ENCODE data around the gene PCSK6. TPM values are rescaled to one million over a fixed set of nuclear protein-coding genes. Genes with fewer than 3 reads are reported as not detected.

The PCSK6 gene
- total RNA-seq, 1 experiment from 2014 or later: 10.6 TPM

DNA sequence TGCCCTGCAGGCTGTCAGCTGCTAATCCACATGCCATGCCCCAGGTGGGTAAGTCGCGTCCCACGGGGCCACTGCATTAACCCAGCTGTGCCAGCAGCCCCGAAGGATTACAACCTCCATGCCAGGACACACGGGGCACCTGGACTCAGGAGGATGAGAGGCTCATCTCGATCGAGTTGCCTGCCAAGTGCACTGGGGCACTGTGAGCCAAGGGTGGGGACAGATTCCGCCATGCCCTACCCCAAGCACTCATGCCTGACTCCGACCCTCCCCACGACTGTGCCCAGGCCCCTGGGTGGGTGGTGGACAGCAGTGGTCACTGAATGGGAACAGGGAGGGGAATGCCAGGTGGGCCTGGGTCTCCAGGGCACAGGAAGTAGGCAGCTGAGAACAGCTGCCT lies 173.8 kb downstream of the PCSK6 start:
- no TSS peak for BruUV-seq (replicated peaks)
- intact Hi-C loops (cut with micrococcal nuclease; ENCODE audit: unreplicated experiment) (no loop called here), in situ Hi-C loops (cut with HindIII; ENCODE audit: low pct_unique_long_range_greater_than_20kb, low sequenced_read_pairs) (no loop called here)
- no peak overlapping the region for H3K27ac ChIP-seq (ENCODE audit: low read length)
- H3K4me1 ChIP-seq (ENCODE audit: control insufficient read depth, insufficient read depth, low read length): no peaks in the 10 kb centered on the region
- ChIA-PET POLR2A (no interaction called here), CTCF (no interaction called here)
- DNase-seq (ENCODE audit: low read depth, low spot score) (no peak), ATAC-seq (no peak)
- H3K9me3 ChIP-seq (ENCODE audit: control insufficient read depth, insufficient read depth, low read depth, low read length): no peaks in the 10 kb centered on the region
- H3K36me3 ChIP-seq (ENCODE audit: control insufficient read depth, insufficient read depth, low read length): no peaks in the 10 kb centered on the region
- H3K27me3 ChIP-seq (ENCODE audit: control insufficient read depth, insufficient read depth, low read length): no peaks in the 10 kb centered on the region
- no peak overlapping the region for H3K4me3 ChIP-seq (ENCODE audit: low read depth in 2 of 2, low read length in 2 of 2)
- TF ChIP-seq, protein P1, sequence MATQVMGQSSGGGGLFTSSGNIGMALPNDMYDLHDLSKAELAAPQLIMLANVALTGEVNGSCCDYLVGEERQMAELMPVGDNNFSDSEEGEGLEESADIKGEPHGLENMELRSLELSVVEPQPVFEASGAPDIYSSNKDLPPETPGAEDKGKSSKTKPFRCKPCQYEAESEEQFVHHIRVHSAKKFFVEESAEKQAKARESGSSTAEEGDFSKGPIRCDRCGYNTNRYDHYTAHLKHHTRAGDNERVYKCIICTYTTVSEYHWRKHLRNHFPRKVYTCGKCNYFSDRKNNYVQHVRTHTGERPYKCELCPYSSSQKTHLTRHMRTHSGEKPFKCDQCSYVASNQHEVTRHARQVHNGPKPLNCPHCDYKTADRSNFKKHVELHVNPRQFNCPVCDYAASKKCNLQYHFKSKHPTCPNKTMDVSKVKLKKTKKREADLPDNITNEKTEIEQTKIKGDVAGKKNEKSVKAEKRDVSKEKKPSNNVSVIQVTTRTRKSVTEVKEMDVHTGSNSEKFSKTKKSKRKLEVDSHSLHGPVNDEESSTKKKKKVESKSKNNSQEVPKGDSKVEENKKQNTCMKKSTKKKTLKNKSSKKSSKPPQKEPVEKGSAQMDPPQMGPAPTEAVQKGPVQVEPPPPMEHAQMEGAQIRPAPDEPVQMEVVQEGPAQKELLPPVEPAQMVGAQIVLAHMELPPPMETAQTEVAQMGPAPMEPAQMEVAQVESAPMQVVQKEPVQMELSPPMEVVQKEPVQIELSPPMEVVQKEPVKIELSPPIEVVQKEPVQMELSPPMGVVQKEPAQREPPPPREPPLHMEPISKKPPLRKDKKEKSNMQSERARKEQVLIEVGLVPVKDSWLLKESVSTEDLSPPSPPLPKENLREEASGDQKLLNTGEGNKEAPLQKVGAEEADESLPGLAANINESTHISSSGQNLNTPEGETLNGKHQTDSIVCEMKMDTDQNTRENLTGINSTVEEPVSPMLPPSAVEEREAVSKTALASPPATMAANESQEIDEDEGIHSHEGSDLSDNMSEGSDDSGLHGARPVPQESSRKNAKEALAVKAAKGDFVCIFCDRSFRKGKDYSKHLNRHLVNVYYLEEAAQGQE (IDR thresholded peaks at IDR 0.05; ENCODE audit: insufficient read depth in 1 of 2, low read depth in 2 of 2, low read length in 1 of 2): no peak
- TF ChIP-seq POLR2AphosphoS5 (IDR thresholded peaks at IDR 0.05; ENCODE audit: low read depth, low read length) (no peak), TCF7L2 (IDR thresholded peaks at IDR 0.05; ENCODE audit: low read depth, low read length) (no peak), SIN3A (IDR thresholded peaks at IDR 0.05; ENCODE audit: borderline replicate concordance, insufficient read depth, low read depth, low read length) (no peak)
- TF ChIP-seq, protein P2, sequence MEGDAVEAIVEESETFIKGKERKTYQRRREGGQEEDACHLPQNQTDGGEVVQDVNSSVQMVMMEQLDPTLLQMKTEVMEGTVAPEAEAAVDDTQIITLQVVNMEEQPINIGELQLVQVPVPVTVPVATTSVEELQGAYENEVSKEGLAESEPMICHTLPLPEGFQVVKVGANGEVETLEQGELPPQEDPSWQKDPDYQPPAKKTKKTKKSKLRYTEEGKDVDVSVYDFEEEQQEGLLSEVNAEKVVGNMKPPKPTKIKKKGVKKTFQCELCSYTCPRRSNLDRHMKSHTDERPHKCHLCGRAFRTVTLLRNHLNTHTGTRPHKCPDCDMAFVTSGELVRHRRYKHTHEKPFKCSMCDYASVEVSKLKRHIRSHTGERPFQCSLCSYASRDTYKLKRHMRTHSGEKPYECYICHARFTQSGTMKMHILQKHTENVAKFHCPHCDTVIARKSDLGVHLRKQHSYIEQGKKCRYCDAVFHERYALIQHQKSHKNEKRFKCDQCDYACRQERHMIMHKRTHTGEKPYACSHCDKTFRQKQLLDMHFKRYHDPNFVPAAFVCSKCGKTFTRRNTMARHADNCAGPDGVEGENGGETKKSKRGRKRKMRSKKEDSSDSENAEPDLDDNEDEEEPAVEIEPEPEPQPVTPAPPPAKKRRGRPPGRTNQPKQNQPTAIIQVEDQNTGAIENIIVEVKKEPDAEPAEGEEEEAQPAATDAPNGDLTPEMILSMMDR (IDR thresholded peaks at IDR 0.05): no peak

DNA sequence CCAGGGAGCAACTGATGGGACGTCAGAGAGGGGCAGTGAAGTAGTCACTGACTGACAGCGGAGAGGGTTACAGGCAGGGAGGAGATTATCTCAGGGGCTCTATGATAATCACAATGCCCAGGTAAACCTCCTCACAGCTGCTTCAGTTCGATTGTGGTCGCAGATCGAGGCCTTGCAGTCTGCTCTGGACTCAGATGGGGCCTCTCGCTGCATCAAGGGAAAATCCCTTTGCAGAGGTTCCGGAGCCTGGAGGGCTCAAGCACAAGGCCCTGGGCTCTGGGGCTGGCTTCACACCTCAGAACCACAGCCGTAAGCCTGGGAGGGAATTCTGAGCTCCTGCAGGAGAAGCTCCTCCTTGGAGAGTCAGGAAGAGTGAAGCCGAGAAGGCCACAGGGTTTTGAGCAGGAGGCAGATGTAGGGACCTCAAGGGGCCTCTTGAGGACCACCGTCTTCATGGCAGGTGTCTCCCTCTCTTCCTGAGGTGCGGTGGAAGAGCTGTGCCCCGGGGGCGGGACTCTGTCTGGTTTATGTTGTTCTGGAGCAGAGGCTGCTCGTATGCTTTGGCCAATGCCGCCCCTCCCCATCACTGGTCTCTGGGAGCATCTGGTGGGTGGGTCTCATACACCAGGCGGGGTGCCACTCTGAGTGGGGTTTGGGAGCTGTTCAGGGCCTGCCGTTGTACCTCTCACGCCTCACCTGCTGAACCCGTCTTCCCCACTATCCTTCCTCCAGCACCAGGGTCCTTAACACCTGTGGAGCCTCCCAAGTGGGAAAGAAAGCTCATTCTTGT lies 175.0 kb downstream of the PCSK6 start:
- POLR2A ChIA-PET: no interaction called here
- no peaks in the 10 kb centered on the region for H3K9me3 ChIP-seq (ENCODE audit: control insufficient read depth, insufficient read depth, low read depth, low read length)
- intact Hi-C loops (cut with micrococcal nuclease; ENCODE audit: unreplicated experiment): no loop called here
- TF ChIP-seq, protein P2 (IDR thresholded peaks at IDR 0.05): no peak
- TF ChIP-seq, protein P1 (IDR thresholded peaks at IDR 0.05; ENCODE audit: insufficient read depth in 1 of 2, low read depth in 2 of 2, low read length in 1 of 2): no peak
- TF ChIP-seq POLR2AphosphoS5 (IDR thresholded peaks at IDR 0.05; ENCODE audit: low read depth, low read length): no peak
- no peak for TF ChIP-seq SIN3A (IDR thresholded peaks at IDR 0.05; ENCODE audit: borderline replicate concordance, insufficient read depth, low read depth, low read length)
- TF ChIP-seq TCF7L2 (IDR thresholded peaks at IDR 0.05; ENCODE audit: low read depth, low read length): no peak
- in situ Hi-C loops (cut with HindIII; ENCODE audit: low pct_unique_long_range_greater_than_20kb, low sequenced_read_pairs): no loop called here
- ATAC-seq (no peak), DNase-seq (ENCODE audit: low read depth, low spot score) (no peak)
- no peak overlapping the region for H3K27ac ChIP-seq (ENCODE audit: low read length)
- no peaks in the 10 kb centered on the region for H3K36me3 ChIP-seq (ENCODE audit: control insufficient read depth, insufficient read depth, low read length)
- no TSS peak for BruUV-seq (replicated peaks)
- no peaks in the 10 kb centered on the region for H3K27me3 ChIP-seq (ENCODE audit: control insufficient read depth, insufficient read depth, low read length)
- no peak overlapping the region for H3K4me3 ChIP-seq (ENCODE audit: low read depth in 2 of 2, low read length in 2 of 2)
- no peaks in the 10 kb centered on the region for H3K4me1 ChIP-seq (ENCODE audit: control insufficient read depth, insufficient read depth, low read length)
- CTCF ChIA-PET: no interaction called here

Data from Panc1 (cell line).